HG03457 (cell line): ENCODE data around the gene NAV2.

ENCODE experiments used
- ATAC-seq: cut with Tn5 transposase; IDR thresholded peaks from one replicate; pipeline ENCODE4 v1.9.1; 2021; ENCODE audit warnings: moderate number of reproducible peaks; ENCODE audit not compliant: unreplicated experiment

Gene NAV2

DNA sequence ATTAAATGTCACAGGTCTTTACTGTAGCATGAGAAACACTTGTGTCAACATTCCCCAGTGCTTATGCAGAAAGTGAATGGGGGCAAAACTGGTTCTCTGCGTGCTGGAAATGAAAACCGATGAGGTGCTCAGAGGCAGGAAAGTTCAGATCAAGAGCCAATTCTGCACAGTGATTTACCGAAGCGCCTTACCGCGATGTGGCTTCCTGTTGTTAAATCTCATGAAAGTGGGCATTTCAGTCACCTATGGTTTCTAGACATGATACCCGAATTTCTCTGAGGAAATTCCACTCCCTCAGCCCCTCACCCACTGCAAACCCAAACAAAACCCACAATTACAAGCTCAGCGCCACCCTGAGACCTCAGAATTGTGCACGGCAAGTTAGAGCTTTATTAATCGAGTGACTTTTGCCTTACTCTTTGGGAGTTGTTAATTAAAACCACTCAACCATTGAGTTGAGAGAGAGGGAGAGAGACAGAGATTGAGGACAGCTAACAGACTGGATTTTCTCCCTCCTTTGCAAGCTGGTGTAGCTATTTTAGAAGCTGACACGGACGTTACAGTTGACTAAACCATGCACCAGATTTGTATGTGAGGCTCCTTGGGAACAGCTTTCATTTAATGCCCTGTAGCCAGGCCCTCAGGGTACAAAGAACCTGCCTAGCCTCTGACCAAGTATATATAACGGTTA, 251.2 kb downstream of the NAV2 start:
- ATAC-seq = no peak

DNA sequence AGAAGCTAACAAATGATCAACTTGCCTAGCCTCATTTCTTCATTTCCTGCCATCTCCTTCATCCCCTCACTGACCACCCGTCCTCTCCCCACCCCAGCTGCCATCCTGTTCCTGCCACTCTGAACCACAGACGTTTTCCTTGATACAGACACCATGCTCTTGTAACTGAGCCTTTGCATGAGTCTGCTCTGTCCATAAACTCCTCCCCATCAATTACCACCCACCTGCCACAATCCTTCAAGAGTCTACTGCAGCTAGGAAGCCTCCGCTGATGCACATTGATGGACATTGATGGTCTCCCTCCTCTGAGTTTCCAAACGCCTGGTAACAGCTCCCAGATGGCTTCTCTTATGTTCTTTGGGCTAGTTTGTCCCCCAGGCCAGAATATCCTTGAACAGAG, 253.8 kb downstream of the NAV2 start:
- no peak for ATAC-seq

- ATAC-seq = no peak
Observed at GRCh38 chr11:19966927-19967326, 254.3 kb downstream of the NAV2 start.

DNA sequence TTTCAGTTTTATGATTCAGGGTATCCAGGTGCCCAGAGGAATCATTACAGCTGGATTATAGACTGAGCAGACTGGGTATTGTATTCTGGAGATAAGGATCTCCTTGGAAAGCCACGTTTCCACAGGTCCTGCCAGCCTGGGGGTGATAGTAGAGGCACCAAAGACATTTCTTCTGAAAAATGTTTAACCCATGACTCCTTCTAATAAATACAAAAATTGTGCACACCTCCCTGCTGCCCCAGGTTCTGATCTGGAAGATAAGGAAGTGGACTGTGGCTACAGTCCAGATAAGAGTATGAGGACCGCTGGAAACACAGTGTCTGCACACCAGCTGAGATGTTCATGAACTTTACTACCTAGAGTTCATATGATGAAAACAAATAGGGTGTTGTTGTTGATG, 255.2 kb downstream of the NAV2 start:
- ATAC-seq = no peak

GRCh38 chr11:19968860-19969259, 256.2 kb downstream of the NAV2 start:
- no peak for ATAC-seq

GRCh38 chr11:19970944-19971343, 258.3 kb downstream of the NAV2 start:
- ATAC-seq = no peak

- no peak for ATAC-seq
Observed at GRCh38 chr11:19972091-19972490, 259.5 kb downstream of the NAV2 start.

DNA sequence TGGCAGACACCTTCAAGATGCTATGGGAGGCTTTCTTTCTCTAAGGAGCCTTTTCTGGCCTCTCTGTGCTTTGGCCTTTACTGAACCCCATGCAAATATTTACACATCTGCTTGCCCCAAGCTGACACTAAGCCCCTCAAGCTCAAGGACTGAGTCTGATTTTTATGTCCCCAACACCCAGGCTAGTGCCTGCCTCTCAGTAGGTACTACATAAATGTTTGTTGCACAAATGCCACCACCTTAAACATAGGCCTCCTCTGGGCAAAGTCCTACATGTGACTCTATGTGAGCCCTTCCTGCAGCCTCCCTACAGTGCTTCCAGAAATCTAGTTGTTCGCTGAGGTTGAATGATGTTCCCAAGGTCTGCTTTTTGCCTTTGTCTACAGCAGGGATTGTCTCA, 260.0 kb downstream of the NAV2 start:
- ATAC-seq = no peak

GRCh38 chr11:19973136-19973635, 260.5 kb downstream of the NAV2 start:
- no peak for ATAC-seq

DNA sequence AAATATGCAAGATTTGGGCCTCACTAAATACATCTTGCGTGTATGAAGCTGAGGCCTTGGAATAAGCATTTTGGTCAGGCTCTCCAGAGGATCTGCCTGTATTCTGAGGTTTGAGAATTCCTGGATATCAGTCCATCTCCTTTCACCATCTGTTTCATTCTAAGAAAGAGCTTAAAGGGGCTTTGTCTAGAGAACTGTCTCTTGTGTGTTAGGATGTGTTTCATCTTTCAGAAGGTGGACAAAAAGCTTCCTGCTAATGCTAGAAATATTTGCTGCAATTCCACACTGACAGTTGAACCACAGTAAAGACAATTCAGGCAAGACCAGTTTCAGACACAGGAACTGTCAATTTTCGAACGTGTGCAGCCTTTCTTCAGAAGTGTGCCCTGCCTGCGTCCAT, 262.2 kb downstream of the NAV2 start:
- ATAC-seq = no peak

DNA sequence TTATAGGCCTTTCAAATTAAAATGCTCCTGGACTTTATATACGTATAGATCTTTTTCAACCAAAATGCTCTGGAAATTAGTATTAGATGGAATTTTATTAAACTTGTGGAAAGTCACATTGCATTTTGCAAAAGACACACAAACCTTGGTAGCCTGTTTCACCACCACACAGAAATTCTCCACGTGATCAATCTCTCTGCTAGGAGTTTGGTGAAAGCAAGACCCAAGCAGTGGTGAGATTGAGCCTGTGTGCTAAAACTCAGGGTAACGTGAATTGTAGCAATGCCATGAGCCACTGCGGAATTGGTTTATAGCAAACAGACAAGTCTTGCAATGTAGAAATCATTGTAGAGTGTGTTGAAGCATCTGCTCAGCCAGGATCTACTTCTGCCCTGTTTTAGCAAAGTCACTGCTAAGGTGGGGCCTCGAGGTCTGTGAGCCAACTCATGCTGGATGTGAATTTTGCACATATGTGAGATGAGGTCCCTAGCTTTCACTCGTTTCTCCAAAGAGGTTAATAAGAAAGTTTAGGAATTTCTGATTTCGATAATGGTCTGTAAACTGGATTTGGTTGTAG, 262.9 kb downstream of the NAV2 start:
- ATAC-seq = no peak

- ATAC-seq = no peak
Observed at GRCh38 chr11:19976281-19976941, 263.8 kb downstream of the NAV2 start.

DNA sequence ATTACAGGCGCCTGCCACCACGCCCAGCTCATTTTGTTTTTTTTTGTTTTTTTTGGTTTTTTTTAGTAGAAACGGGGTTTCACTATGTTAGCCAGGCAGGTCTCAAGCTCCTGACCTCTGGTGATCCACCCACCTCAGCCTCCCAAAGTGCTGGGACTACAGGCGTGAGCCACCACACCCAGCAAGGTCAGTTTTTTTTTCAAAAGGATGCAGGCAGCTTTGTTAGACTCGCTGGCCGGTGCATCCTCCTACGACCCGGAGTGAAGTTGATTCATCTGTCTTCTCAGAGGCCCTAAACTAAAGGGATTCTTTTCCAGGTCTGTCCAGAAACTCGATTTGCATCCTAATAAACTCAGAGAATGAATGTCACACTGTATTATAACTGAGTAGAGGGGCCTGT, 265.3 kb downstream of the NAV2 start:
- no peak for ATAC-seq

DNA sequence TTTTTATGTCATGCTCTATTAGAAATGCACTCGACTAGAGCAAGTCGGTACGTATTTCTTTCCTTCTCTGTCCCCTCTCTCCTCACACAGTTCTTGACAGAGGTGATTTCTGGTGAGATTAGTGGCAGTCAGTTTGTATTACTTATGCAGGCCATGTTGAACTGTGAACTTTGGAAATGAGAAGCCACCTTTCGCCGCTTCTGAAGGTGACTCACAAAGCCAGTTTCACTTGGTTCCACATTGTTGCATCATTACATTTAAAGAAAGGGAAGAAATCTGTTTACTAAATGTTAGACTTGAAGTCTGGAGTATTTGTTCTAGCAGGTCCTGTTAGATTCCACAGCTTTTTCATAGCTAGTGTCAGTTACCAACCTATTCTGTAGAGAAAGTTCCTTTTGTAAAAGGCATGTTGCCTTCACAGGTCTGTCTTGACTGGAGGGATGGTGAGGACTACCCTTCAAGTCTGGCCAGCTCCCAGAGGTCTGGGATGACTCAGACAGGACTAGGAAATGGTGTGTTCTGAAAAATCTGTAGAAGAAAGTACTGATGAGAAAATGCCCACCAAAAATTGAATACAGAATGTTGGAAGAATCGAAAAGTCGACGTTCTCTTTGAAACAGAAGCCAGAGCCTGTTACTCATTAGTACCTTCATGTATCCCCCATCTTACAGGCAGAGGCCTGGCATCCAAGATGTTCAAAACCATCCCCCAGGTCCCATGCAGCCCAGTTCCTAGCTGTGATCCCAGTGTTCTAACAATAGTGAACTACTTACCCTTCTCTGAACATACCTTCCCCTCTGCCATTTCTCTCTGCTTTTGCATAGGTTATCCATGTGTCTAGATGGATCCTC, 266.3 kb downstream of the NAV2 start:
- ATAC-seq = no peak

- ATAC-seq = peak; percentile 70
Observed at GRCh38 chr11:19979519-19979845, 266.8 kb downstream of the NAV2 start.

- ATAC-seq = no peak
Observed at GRCh38 chr11:19980388-19980787, 267.8 kb downstream of the NAV2 start.

DNA sequence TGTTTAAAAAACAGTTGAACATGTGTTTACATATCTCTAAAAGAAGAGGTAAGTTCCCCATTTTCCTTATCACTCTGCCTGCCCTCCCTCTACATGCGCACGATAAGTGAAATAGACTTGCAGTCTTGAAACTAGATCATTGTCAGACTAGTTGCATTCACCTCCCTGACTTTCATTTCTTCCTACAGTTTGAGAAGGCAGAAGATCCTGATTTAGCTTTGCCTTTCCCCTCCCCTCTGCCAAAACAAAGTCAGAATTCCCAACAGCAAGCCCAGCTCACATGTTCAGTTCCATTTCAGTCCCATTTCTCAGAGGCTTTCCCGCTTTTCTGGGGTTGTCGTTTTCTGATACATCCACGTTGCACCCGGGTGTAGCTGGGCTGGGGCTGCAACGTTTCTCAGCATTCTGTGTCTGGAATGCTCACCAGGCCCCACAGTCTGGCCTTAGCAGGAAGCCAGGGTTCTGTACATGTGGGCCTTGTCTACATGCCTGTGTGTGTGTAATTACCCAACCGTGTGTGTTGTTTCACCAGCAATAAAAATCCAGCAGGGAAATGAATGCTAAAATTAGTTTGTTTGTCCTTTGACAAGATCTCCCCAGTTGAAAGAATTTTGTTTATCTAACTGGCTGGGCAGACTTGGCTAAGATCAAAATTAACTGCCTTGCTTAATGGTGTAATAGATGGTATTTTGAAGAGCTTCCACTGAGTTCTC, 268.5 kb downstream of the NAV2 start:
- no peak for ATAC-seq

GRCh38 chr11:19982774-19983495, 270.3 kb downstream of the NAV2 start:
- no peak for ATAC-seq

DNA sequence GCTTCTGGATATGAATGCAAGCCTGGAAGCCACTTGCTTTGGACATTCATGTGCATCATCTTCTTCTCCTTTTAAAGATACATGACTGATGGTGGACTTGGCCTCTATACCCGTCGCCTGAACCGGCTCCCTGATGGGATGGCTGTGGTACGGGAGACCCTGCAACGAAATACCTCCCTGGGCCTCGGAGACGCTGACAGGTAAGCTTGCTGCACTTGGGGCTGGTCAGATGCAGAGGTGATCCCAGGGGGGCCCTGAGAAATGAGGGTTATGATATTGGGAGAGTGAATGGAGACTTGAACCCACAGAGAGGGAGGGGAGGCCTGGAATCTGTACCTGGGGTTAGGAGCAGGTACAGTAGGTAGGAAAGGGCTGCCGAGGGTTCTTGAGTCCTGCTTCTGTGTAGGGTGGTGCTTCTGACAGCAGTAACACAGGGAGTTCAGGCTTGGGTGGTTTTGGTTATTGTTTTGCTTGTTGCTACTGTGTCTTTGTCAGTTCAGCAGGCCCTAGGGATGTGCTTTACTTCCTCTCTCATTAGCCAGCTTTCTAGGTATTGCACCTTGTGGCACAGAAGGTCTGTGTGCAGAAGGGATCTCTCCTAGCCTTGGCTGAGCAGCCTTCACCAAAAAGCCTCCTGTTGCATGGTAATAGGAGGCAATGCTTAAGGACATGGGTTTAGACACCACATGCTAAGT, 271.6 kb downstream of the NAV2 start:
- ATAC-seq = no peak

DNA sequence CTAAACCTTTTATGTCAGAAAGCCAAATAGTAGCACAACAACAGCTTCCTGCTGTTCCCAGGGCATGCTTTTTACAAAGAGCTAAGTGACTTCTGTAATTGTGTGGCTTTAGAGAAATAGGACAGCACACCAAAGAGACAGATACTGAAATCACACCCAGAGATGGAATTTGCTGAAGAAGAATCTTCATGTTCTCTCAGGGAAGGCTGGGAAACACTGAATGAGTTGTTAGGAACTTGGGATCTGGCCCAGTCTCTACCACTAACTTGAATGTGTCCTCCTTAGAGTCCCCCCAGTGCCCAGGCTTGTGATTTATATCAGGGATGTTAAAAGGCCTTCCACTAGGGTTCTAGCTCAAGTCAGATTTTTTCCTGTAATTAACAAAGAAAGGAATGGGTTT, 272.5 kb downstream of the NAV2 start:
- no peak for ATAC-seq
